ENCODE data around the gene ZNF207. TPM values are rescaled to one million over a fixed set of nuclear protein-coding genes. Genes with fewer than 3 reads are reported as not detected.
A peak's percentile ranks its signal among the peaks of the same experiment; 100 is the strongest.

Gene ZNF207
- total and polyA plus RNA-seq, 9 of the 15 experiments (the other 6 are each of a cell fraction or from before 2014, with no cell fraction given) = 123 to 370 (median 250) TPM

DNA sequence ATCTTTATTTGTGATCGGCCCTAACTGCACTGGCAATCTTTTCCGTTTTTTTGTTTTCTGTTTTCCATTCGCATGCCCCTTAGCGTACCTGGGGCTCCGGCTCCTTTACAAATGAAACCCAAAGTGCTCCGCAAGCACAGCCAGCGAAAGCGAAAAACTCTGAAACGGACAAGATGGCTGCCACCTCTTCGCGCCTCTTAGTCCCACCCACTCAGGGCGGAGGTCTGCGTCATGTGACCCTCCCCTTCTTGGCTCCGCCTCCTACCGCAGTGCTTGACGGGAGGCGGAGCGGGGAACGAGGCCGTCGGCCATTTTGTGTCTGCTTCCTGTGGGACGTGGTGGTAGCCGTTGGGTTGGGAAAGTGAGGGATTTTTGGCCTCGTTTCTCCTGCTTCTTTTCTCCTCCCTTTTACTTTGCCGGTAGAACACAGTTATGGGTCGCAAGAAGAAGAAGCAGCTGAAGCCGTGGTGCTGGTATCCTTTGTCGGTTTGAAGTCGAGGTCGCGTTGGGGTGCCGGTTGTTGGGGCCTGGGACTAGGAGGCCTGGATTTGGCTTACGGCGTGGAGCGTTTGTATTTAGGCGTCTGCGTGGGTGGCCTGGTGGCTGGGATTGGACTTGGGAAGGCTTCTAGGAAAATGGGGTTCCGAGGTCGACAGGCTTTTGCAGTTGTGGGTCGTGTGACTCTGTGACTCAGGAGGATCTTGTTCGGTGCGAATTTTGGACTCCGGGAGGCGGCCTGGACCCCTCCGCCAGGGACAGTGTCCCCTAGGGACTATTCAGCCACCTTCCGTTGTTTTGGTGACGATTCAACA, at the start of gene ZNF207 (continued):
- TF ChIP-seq ZNF445 (CRISPR knock-in tag; IDR thresholded peaks at IDR 0.05; ENCODE audit: low read depth) (no peak), FOXK1 (CRISPR knock-in tag; IDR thresholded peaks at IDR 0.05; ENCODE audit: borderline replicate concordance) (no peak), RFX5 (IDR thresholded peaks at IDR 0.05; ENCODE audit: low read depth, low read length) (no peak), IRF2 (CRISPR knock-in tag; IDR thresholded peaks at IDR 0.05) (no peak), ARNT (IDR thresholded peaks at IDR 0.05) (peak in 1 of 2 experiments; percentile 51; a peak in 3 of 4 replicates), ZNF174 (CRISPR knock-in tag; IDR thresholded peaks at IDR 0.05) (no peak), ZKSCAN8 (CRISPR knock-in tag; IDR thresholded peaks at IDR 0.05) (no peak), WHSC1 (IDR thresholded peaks at IDR 0.05; ENCODE audit: low read length) (no peak), ZNF695 (CRISPR knock-in tag; IDR thresholded peaks at IDR 0.05) (no peak), ZNF76 (CRISPR knock-in tag; IDR thresholded peaks at IDR 0.05; ENCODE audit: borderline replicate concordance) (no peak), HDAC2 (IDR thresholded peaks at IDR 0.05) (no peak), NFIX (CRISPR knock-in tag; IDR thresholded peaks at IDR 0.05; ENCODE audit: low read depth) (no peak), SMARCA5 (IDR thresholded peaks at IDR 0.05) (no peak), RBM15 (IDR thresholded peaks at IDR 0.05; ENCODE audit: insufficient read depth, low read length) (no peak), FOSL1 (tag; conservative IDR thresholded peaks at IDR 0.05) (0 out of 2 replicates have a peak, but pooled peaks have one; percentile 12), SP1 (CRISPR knock-in tag; IDR thresholded peaks at IDR 0.05) (peak; percentile 88), MTA2 (IDR thresholded peaks at IDR 0.05; ENCODE audit: low read depth) (no peak), NCOR1 (IDR thresholded peaks at IDR 0.05) (0 out of 2 replicates have a peak, but pooled peaks have one; percentile 38), ARHGAP35 (IDR thresholded peaks at IDR 0.05; ENCODE audit: partially characterized antibody) (no peak), BRF1 (IDR thresholded peaks at IDR 0.05; ENCODE audit: borderline replicate concordance, extremely low read depth, insufficient read length) (no peak), ZNF24 (IDR thresholded peaks at IDR 0.05) (no peak), MAFK (IDR thresholded peaks at IDR 0.05; ENCODE audit: low read length) (no peak), HDAC1 (IDR thresholded peaks at IDR 0.05) (peak in 1 of 2 experiments; percentile 84; a peak in 2 of 4 replicates), ZNF217 (CRISPR knock-in tag; IDR thresholded peaks at IDR 0.05) (no peak), ZNF551 (CRISPR knock-in tag; IDR thresholded peaks at IDR 0.05) (no peak), TEAD2 (tag; IDR thresholded peaks at IDR 0.05) (no peak), ZNF253 (CRISPR knock-in tag; conservative IDR thresholded peaks at IDR 0.05) (no peak), ZC3H4 (CRISPR knock-in tag; IDR thresholded peaks at IDR 0.05; ENCODE audit: borderline replicate concordance) (no peak)
- TF ChIP-seq, protein P1, sequence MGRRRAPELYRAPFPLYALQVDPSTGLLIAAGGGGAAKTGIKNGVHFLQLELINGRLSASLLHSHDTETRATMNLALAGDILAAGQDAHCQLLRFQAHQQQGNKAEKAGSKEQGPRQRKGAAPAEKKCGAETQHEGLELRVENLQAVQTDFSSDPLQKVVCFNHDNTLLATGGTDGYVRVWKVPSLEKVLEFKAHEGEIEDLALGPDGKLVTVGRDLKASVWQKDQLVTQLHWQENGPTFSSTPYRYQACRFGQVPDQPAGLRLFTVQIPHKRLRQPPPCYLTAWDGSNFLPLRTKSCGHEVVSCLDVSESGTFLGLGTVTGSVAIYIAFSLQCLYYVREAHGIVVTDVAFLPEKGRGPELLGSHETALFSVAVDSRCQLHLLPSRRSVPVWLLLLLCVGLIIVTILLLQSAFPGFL (CRISPR knock-in tag; IDR thresholded peaks at IDR 0.05) = no peak
- TF ChIP-seq, protein P2, sequence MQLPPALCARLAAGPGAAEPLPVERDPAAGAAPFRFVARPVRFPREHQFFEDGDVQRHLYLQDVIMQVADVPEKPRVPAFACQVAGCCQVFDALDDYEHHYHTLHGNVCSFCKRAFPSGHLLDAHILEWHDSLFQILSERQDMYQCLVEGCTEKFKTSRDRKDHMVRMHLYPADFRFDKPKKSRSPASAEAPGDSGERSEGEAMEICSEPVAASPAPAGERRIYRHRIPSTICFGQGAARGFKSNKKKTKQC (CRISPR knock-in tag; IDR thresholded peaks at IDR 0.05) = no peak
